Astrocyte of the cerebellum (primary cell): ENCODE data around the gene NCK2.

Experiments used
- DNase-seq: peaks from one replicate; pipeline ENCODE4 v3.0.0-alpha.2; 2011; ENCODE audit warnings: low read depth
- H3K4me3 ChIP-seq: 2 replicates; pipeline ENCODE4 v1.5.1; 2011; ENCODE audit warnings: mild to moderate bottlenecking, low read depth, low read length, moderate library complexity
- CTCF ChIP-seq: IDR thresholded peaks from 2 replicates; pipeline ENCODE4 v1.5.1; 2012; ENCODE audit warnings: low read length, low read depth, moderate library complexity, mild to moderate bottlenecking; ENCODE audit errors: missing control alignments
- in situ Hi-C: cut with HindIII; loops from 2 replicates; pipeline ENCODE4 v1.10.0; 2017; ENCODE audit warnings: low sequenced_read_pairs

Gene NCK2

GRCh38 chr2:105793196-105793975 is 48.7 kb downstream of the NCK2 start:
- no peak for DNase-seq
- in situ Hi-C loops, result no loop called here
- H3K4me3 ChIP-seq, result no peak overlapping the region
- no peak for TF ChIP-seq CTCF

DNA sequence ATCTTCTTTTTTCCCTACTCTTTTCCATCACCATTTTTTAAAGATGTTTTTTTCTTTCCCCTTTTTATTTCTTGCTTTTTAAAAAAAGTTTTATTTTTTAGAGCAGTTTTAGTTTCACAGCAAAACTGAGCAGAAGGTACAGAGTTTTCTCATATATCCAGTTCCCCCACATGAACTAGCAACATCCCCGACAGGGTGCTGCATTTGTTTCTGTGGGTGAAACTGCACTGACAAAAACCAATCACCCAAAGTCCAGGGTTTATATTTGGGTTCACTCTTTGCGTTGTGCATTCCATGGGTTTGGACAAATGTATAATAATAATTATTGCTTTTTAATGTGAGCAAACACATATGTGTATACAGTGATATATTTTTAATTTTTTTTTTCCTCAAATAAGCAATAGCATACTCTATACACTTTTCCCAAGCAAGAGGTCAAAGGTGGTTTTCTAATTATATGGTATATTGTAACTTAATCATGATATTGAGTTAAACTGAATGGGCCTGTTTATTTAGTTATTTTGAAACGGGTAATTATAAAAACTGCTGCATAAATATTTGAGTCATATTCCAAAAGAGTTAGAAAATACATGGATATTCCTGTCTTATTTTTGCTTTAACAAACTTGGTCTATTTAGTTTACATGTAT is 50.3 kb downstream of the NCK2 start:
- in situ Hi-C loops, result no loop called here
- no peak overlapping the region for H3K4me3 ChIP-seq
- no peak for TF ChIP-seq CTCF
- no peak for DNase-seq

DNA sequence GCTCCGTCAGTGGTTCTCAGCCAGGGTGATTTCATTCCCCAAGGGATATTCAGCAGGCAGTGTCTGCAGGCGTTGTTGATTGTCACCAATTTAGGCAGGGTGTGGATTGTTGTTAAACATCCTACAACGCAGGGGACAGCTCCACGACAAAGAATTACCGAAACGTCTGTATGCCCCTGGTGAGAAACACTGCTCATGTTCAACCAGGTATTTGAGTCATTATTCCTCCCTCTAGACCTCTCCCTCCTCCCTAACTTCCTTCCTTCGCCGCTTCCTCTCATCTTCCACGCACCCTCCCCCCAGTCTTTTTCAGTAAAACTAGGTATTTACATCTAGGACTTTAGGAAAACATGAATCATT is 50.8 kb downstream of the NCK2 start:
- TF ChIP-seq CTCF, result no peak
- DNase-seq, result no peak
- H3K4me3 ChIP-seq, result no peak overlapping the region
- in situ Hi-C loops, result no loop called here

DNA sequence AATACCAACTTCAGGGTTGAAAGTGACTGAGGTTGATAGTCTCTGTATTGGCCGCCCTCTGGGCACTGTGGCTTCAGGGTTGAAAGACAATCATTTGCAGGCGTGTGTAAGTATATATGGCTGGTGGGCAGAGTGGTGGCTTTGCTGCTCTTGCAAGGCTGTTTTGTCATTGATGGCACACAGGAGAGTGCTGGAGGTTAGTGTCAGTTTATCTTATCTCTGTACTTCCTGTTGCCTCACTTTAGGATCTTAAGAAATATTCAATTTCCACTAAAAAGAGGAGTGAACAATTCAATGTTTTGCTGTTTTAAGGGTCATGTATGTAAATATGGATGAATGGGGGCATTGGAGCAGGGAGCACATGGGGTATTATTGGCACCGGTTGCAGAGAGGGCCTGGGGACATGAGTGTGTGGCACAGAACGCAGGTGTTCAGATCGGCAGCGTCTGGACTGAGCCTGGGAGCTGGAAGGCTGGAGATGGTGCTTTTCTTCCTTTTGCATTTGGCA is 51.5 kb downstream of the NCK2 start:
- no peak for TF ChIP-seq CTCF
- in situ Hi-C loops, result no loop called here
- DNase-seq, result no peak
- H3K4me3 ChIP-seq, result no peak overlapping the region

- no peak overlapping the region for H3K4me3 ChIP-seq
- no peak for DNase-seq
- in situ Hi-C loops, result no loop called here
- no peak for TF ChIP-seq CTCF
Observed at GRCh38 chr2:105796791-105797190, 52.1 kb downstream of the NCK2 start.

- in situ Hi-C loops, result no loop called here
- no peak overlapping the region for H3K4me3 ChIP-seq
- DNase-seq, result no peak
- no peak for TF ChIP-seq CTCF
Observed at GRCh38 chr2:105797298-105797819, 52.6 kb downstream of the NCK2 start.
